SK-N-SH (cell line): ENCODE results near the gene ACAT2. TPM values are rescaled to one million over a fixed set of nuclear protein-coding genes. Genes with fewer than 3 reads are reported as not detected.

Experiments
- CTCF ChIA-PET: fragments of 300-600, 350-600 bp; formaldehyde crosslinking; extraction: SDS; loops from one replicate; lab custom pipeline; 2021; lab: Yijun Ruan, JAX
- POLR2A ChIA-PET: fragments of 350-600 bp; sonication (Branson Sonifier 250); formaldehyde crosslinking; extraction: SDS; loops from one replicate; lab custom pipeline; 2020; ENCODE audit warnings: antibody characterized with exemption, inconsistent platforms; lab: Yijun Ruan, JAX
- DNase-seq: peaks from one replicate; pipeline ENCODE4 v3.0.0; 2012
- H2AFZ ChIP-seq: fragments of 200-600 bp; sonication (generic); 2 replicates; pipeline ENCODE4 v1.8.1; 2016; ENCODE audit warnings: antibody characterized with exemption, mild to moderate bottlenecking, low read depth
- H3F3A ChIP-seq: fragments of 200-600 bp; sonication (generic); replicated peaks from 2 replicates; pipeline ENCODE3; 2016; ENCODE audit warnings: antibody characterized with exemption, mild to moderate bottlenecking; ENCODE audit not compliant: insufficient read depth
- H3K27ac ChIP-seq, 2 experiments: fragments of 200-500 bp in 1 of 2; fragments of 200-600 bp in 1 of 2; sonication (Bioruptor generic) in 1 of 2; sonication (generic), shearing (Covaris generic) in 1 of 2; 2 replicates each; pipeline versions ENCODE4 v1.5.1 to v1.6.1; 2014 to 2016; ENCODE audit warnings: low read depth in 2 of 2, inconsistent platforms in 1 of 2, low read length in 1 of 2, mild to moderate bottlenecking in 1 of 2, mixed read lengths in 1 of 2
- H3K27me3 ChIP-seq: fragments of 200-600 bp; sonication (generic), shearing (Covaris generic); 2 replicates; pipeline ENCODE4 v1.6.1; 2016; ENCODE audit warnings: mixed run types; ENCODE audit not compliant: insufficient read depth
- H3K36me3 ChIP-seq, 2 experiments: fragments of 200-500 bp in 1 of 2; fragments of 200-600 bp in 1 of 2; sonication (Bioruptor generic) in 1 of 2; sonication (generic) in 1 of 2; replicated peaks in 1 of 2; 2 replicates each; pipeline versions ENCODE3 to v1.5.1; 2014 to 2016; ENCODE audit warnings: low read length in 1 of 2, mild to moderate bottlenecking in 1 of 2; ENCODE audit not compliant: insufficient read depth in 2 of 2, control insufficient read depth in 1 of 2
- H3K4me1 ChIP-seq, 2 experiments: fragments of 200-500 bp in 1 of 2; fragments of 200-600 bp in 1 of 2; sonication (Bioruptor generic) in 1 of 2; sonication (generic), shearing (Covaris generic) in 1 of 2; 2 replicates each; pipeline versions ENCODE4 v1.5.1 to v1.6.1; 2014 to 2016; ENCODE audit warnings: low read depth in 1 of 2, low read length in 1 of 2, mixed run types in 1 of 2; ENCODE audit not compliant: insufficient read depth in 2 of 2, control insufficient read depth in 1 of 2
- H3K4me2 ChIP-seq: fragments of 200-600 bp; sonication (generic), shearing (Covaris generic); 2 replicates; pipeline ENCODE4 v1.6.1; 2017; ENCODE audit warnings: mixed run types
- H3K4me3 ChIP-seq, 2 experiments: fragments of 200-500 bp in 1 of 2; fragments of 200-600 bp in 1 of 2; sonication (Bioruptor generic) in 1 of 2; sonication (generic), shearing (Covaris generic) in 1 of 2; 2 replicates each; pipeline versions ENCODE4 v1.5.1 to v1.8.1; 2014 to 2016; ENCODE audit warnings: low read depth in 2 of 2, inconsistent platforms in 1 of 2, low read length in 1 of 2, mild to moderate bottlenecking in 1 of 2, mixed read lengths in 1 of 2, moderate library complexity in 1 of 2
- H3K79me2 ChIP-seq: fragments of 200-600 bp; sonication (generic); 2 replicates; pipeline ENCODE4 v1.8.1; 2017; ENCODE audit warnings: mild to moderate bottlenecking; ENCODE audit not compliant: insufficient read depth
- H3K9ac ChIP-seq: fragments of 200-600 bp; sonication (generic); 2 replicates; pipeline ENCODE4 v1.6.1; 2017; ENCODE audit warnings: mixed run types
- H3K9me2 ChIP-seq: fragments of 200-600 bp; sonication (generic); 2 replicates; pipeline ENCODE4 v1.6.1; 2017; ENCODE audit warnings: mixed run types
- H3K9me3 ChIP-seq: fragments of 200-600 bp; sonication (generic); 2 replicates; pipeline ENCODE4 v1.6.1; 2017; ENCODE audit warnings: mixed run types, mild to moderate bottlenecking, moderate library complexity
- H4K20me1 ChIP-seq: fragments of 200-600 bp; sonication (generic); 2 replicates; pipeline ENCODE4 v1.6.1; 2017; ENCODE audit warnings: mild to moderate bottlenecking, mixed run types; ENCODE audit not compliant: insufficient read depth
- CHD2 ChIP-seq: fragments of 150-350 bp; IDR thresholded peaks from 2 replicates; pipeline ENCODE4 v1.6.1; 2018; ENCODE audit warnings: low read length; ENCODE audit not compliant: partially characterized antibody
- ELF1 ChIP-seq: IDR thresholded peaks from 2 replicates; pipeline ENCODE4 v1.4.0; 2012
- FOSL2 ChIP-seq: IDR thresholded peaks from 2 replicates; pipeline ENCODE4 v1.4.0; 2012; ENCODE audit warnings: low read depth, mild to moderate bottlenecking, moderate library complexity, borderline replicate concordance
- FOXJ3 ChIP-seq: sonication (generic); formaldehyde crosslinking; IDR thresholded peaks from 2 replicates; pipeline ENCODE4 v1.5.1; 2020; ENCODE audit warnings: mild to moderate bottlenecking, missing genetic modification reagents
- GABPA ChIP-seq: IDR thresholded peaks from 2 replicates; pipeline ENCODE4 v1.4.0; 2012; ENCODE audit warnings: low read depth, mild to moderate bottlenecking
- JUND ChIP-seq: IDR thresholded peaks from 2 replicates; pipeline ENCODE4 v1.4.0; 2012
- MXI1 ChIP-seq: IDR thresholded peaks from 2 replicates; pipeline ENCODE4 v1.6.1; 2012; ENCODE audit warnings: mild to moderate bottlenecking, low read depth, low read length, improper control_type of control experiment
- PBX3 ChIP-seq: IDR thresholded peaks from 2 replicates; pipeline ENCODE4; 2012
- POLR2AphosphoS5 ChIP-seq: IDR thresholded peaks from 2 replicates; pipeline ENCODE4 v1.6.1; 2012; ENCODE audit warnings: low read depth, low read length
- RAD21 ChIP-seq: IDR thresholded peaks from 2 replicates; pipeline ENCODE4 v1.6.1; 2012; ENCODE audit warnings: mild to moderate bottlenecking, low read length
- RCOR1 ChIP-seq: fragments of 150-350 bp; IDR thresholded peaks from 2 replicates; pipeline ENCODE4 v1.6.1; 2017; ENCODE audit warnings: antibody characterized with exemption, low read length
- REST ChIP-seq: IDR thresholded peaks from 2 replicates; pipeline ENCODE4 v1.6.1; 2012; ENCODE audit warnings: mild to moderate bottlenecking, low read depth, low read length, moderate library complexity
- RFX5 ChIP-seq: IDR thresholded peaks from 2 replicates; pipeline ENCODE4 v1.6.1; 2012; ENCODE audit warnings: mild to moderate bottlenecking, improper control_type of control experiment, low read length
- RXRA ChIP-seq: IDR thresholded peaks from 2 replicates; pipeline ENCODE4 v1.4.0; 2012; ENCODE audit warnings: low read depth, mild to moderate bottlenecking, borderline replicate concordance
- SIN3A ChIP-seq: IDR thresholded peaks from 2 replicates; pipeline ENCODE4 v1.6.1; 2012; ENCODE audit warnings: low read depth, mild to moderate bottlenecking, low read length, moderate library complexity, borderline replicate concordance
- TAF1 ChIP-seq: IDR thresholded peaks from 2 replicates; pipeline ENCODE4 v1.6.1; 2012; ENCODE audit warnings: low read depth, mild to moderate bottlenecking, low read length, moderate library complexity, borderline replicate concordance
- TCF12 ChIP-seq: IDR thresholded peaks from 2 replicates; pipeline ENCODE4 v1.4.0; 2012
- USF2 ChIP-seq: fragments of 150-350 bp; IDR thresholded peaks from 2 replicates; pipeline ENCODE4 v1.6.1; 2017; ENCODE audit warnings: antibody characterized with exemption, low read length, low read depth, borderline replicate concordance
- YY1 ChIP-seq: IDR thresholded peaks from 2 replicates; pipeline ENCODE4 v1.4.0; 2012; ENCODE audit warnings: low read depth, mild to moderate bottlenecking
- WGBS: methylation state at CpG from one replicate; pipeline ENCODE4 v1.1.6; 2017; ENCODE audit warnings: low lambda C conversion rate; 5-methylcytosine and 5-hydroxymethylcytosine counted together
- polyA plus RNA-seq, 3 experiments: library from polyadenylated mRNA; depleted of rRNA; stranded (reverse); fragments of >200 nt; gene quantifications; 2 replicates each; pipeline ENCODE4 v1.2.3, GENCODE V29; 2012
- TF ChIP-seq, protein P1 (sequence below): fragments of 150-350 bp; IDR thresholded peaks from 2 replicates; pipeline ENCODE4 v1.6.1; 2016; ENCODE audit warnings: mild to moderate bottlenecking, low read depth, low read length
- TF ChIP-seq, protein P2 (sequence below): IDR thresholded peaks from 2 replicates; pipeline ENCODE4 v1.4.0; 2012; ENCODE audit warnings: low read depth

Gene ACAT2
- polyA plus RNA-seq, 1 of the 3 experiments (the other 2 are of a cell fraction) = 13.1 TPM

- TF ChIP-seq RXRA = no peak
- TF ChIP-seq RFX5 = 0 out of 2 replicates have a peak, but pooled peaks have one; percentile 39
- TF ChIP-seq TCF12 = no peak
- peak; percentile 49; the same call in 1 of the 2 replicates for TF ChIP-seq SIN3A
Measured at GRCh38 chr6:159789377-159790148, 27.7 kb downstream of the ACAT2 start, which contains the start of gene TCP1 (continued).

DNA sequence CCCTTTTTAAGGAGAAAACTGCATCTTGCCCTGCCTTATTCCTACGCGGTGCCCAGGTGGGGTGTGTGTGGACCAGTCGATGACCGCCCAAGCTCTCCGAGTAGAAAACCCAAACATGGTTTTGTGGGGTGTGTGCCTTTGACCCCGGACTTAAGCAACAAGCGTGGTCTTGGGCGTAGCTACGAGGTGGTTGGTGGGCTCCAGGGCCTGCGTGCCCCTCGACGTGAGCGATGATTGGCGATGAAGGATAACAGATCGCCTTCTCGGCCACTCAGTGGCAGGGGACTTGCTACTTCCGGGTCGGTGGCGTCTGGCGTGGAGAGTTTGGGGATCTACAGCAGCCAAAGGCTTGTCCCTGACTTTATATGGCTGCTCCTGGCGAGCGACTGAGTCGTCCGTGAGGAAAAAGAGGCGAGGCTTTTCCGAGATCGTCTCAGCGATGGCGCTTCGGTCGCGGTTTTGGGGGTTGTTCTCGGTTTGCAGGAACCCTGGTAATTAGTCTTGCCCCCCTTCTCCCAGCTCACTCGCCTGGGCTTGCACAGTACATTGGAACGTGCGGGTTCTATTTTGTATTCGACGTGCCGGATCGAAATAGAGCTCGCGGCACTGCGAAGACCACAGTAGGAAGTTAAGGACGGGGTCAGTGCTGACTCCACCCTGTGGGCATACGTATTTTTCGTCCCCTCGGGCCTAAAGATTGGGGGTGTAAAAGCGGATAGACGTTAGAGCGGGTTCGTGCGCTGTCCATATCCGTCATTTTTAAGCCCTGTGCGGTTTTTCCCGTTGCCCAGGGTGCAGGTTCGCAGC, 28.5 kb downstream of the ACAT2 start, which contains the start of gene MRPL18:
Gene MRPL18, plus strand, starts transcription at position 319 of the 807 bp plus-strand sequence. Its CDS starts 121 bp downstream, at position 440.
- peak within 1 kb of the TSS; percentile 73 to 90 for H3K4me3 ChIP-seq
- peaks cover 83% of the 10 kb centered on the region for H3K79me2 ChIP-seq
- peak within 1 kb of the TSS; percentile 83 for H2AFZ ChIP-seq
- H3K27ac ChIP-seq = peak within 1 kb of the TSS; percentile 80 to 94
- H3K4me2 ChIP-seq = peak within 1 kb of the TSS; percentile 94
- CTCF ChIA-PET = interaction anchor here (0.5 to 1.3 kb wide), 4 partner anchors 27 to 99 kb away, joined by 3 to 5 read pairs (median 3); no protein-coding TSS in a partner anchor
- peaks cover 14% of the 10 kb centered on the region for H4K20me1 ChIP-seq
- H3K4me1 ChIP-seq = peaks cover 10 to 22% of the 10 kb centered on the region in 2 experiments; a peak in 3 of 4 replicates
- H3K9me3 ChIP-seq = no peaks in the 10 kb centered on the region
- DNase-seq = peak; percentile 91
- peaks cover 3% of the 10 kb centered on the region for H3F3A ChIP-seq
- peak within 1 kb of the TSS; percentile 89 for H3K9ac ChIP-seq
- TF ChIP-seq RFX5 (no peak; the same call in 1 of the 2 replicates), RCOR1 (no peak), USF2 (no peak), TAF1 (peak; percentile 71; the same call in 1 of the 2 replicates), JUND (no peak), PBX3 (peak; percentile 98), ELF1 (peak; percentile 93), YY1 (peak; percentile 79), RAD21 (no peak), REST (no peak), GABPA (peak; percentile 82), MXI1 (peak; percentile 76), FOXJ3 (CRISPR knock-in tag) (no peak), CHD2 (peak; percentile 96), POLR2AphosphoS5 (peak; percentile 66), FOSL2 (no peak)
- TF ChIP-seq, protein P1, sequence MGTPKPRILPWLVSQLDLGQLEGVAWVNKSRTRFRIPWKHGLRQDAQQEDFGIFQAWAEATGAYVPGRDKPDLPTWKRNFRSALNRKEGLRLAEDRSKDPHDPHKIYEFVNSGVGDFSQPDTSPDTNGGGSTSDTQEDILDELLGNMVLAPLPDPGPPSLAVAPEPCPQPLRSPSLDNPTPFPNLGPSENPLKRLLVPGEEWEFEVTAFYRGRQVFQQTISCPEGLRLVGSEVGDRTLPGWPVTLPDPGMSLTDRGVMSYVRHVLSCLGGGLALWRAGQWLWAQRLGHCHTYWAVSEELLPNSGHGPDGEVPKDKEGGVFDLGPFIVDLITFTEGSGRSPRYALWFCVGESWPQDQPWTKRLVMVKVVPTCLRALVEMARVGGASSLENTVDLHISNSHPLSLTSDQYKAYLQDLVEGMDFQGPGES = peak; percentile 91
- TF ChIP-seq, protein P2, sequence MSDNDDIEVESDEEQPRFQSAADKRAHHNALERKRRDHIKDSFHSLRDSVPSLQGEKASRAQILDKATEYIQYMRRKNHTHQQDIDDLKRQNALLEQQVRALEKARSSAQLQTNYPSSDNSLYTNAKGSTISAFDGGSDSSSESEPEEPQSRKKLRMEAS = peak; percentile 62; the same call in 1 of the 2 replicates
- TF ChIP-seq, all 33 proteins: peak for 10
- Histone ChIP-seq H3K9me2 (no peaks in the 10 kb centered on the region), H3K27me3 (no peaks in the 10 kb centered on the region), H3K36me3 (peaks cover 43 to 58% of the 10 kb centered on the region in 2 experiments)
- POLR2A ChIA-PET = interaction anchor here (0.9 to 2.5 kb wide), 4 partner anchors 25 to 96 kb away, joined by 3 to 25 read pairs (median 8); partner anchors contain the start of genes ACAT2 and WTAP
- under 1% methylated on average over 49 of the region's 56 CpGs for WGBS
